Kidney (tissue), 14 donors: Measurements from ENCODE around the gene TBCD. TPM values are rescaled to one million over a fixed set of nuclear protein-coding genes. Genes with fewer than 3 reads are reported as not detected.

Source experiments
- DNase-seq, 5 donors: peaks; one replicate each; pipeline ENCODE4 v3.0.0-alpha.2; 2013 to 2020
- FAIRE-seq: peaks from 2 replicates; lab custom pipeline; 2012; peaks lifted over from hg19 to GRCh38; lab: Jason Lieb, UNC
- H3K27ac ChIP-seq, 2 donors: one replicate each; pipeline ENCODE4 v1.7.0; 2013; ENCODE audit warnings: low read depth in 2 of 2, low read length in 2 of 2, inconsistent platforms in 1 of 2
- H3K27me3 ChIP-seq: one replicate; pipeline ENCODE4 v1.7.1; 2013; ENCODE audit warnings: low read length, inconsistent platforms; ENCODE audit not compliant: control insufficient read depth, insufficient read depth
- H3K36me3 ChIP-seq, 3 donors: one replicate each; pipeline versions ENCODE4 v1.7.0 to v1.7.1; 2013; ENCODE audit warnings: low read length in 3 of 3, control low read depth in 1 of 3, inconsistent platforms in 1 of 3; ENCODE audit not compliant: insufficient read depth in 3 of 3, control insufficient read depth in 2 of 3
- H3K4me1 ChIP-seq, 3 donors: one replicate each; pipeline versions ENCODE4 v1.7.0 to v1.7.1; 2013; ENCODE audit warnings: low read length in 3 of 3, inconsistent platforms in 1 of 3, low read depth in 1 of 3; ENCODE audit not compliant: control insufficient read depth in 2 of 3, insufficient read depth in 2 of 3
- H3K4me3 ChIP-seq, 3 donors: one replicate each; pipeline versions ENCODE4 v1.7.0 to v1.8.1; 2013; ENCODE audit warnings: low read length in 3 of 3, control low read depth in 1 of 3, inconsistent platforms in 1 of 3
- H3K9ac ChIP-seq, 3 donors: one replicate each; pipeline versions ENCODE4 v1.7.0 to v1.7.1; 2013; ENCODE audit warnings: low read length in 3 of 3, control low read depth in 1 of 3, inconsistent platforms in 1 of 3
- H3K9me3 ChIP-seq, 3 donors: one replicate each; pipeline versions ENCODE4 v1.7.0 to v1.7.1; 2013; ENCODE audit warnings: low read length in 3 of 3, control low read depth in 1 of 3, inconsistent platforms in 1 of 3; ENCODE audit not compliant: control insufficient read depth in 2 of 3, insufficient read depth in 1 of 3
- CTCF ChIP-seq: IDR thresholded peaks from 3 replicates; pipeline ENCODE4 v1.5.1; 2012; ENCODE audit warnings: mild to moderate bottlenecking, moderate library complexity, borderline replicate concordance; ENCODE audit not compliant: insufficient read depth; ENCODE audit errors: extremely low read depth
- intact Hi-C: fragments of 100-400 bp; cut with DNase I; formaldehyde crosslinking; loops from one replicate; pipeline ENCODE4 v1.11.1; 2022
- polyA plus RNA-seq: library from polyadenylated mRNA; stranded (reverse); fragments of 350-450 nt; fragmentation: Illumina TruSeq; extraction: RNeasy Lipid Tissue Mini Kit (QIAGEN cat#74804); gene quantifications from one replicate; pipeline ENCODE4 v1.2.3, GENCODE V29; 2014; ENCODE audit warnings: low read depth, low replicate concordance; ENCODE audit not compliant: insufficient read depth
- total RNA-seq: library from RNA; stranded (reverse); fragmentation: NEBNext Ultra II Directional; extraction: Animal tissue kit (Norgen Biotek cat#: 25700); gene quantifications from one replicate; pipeline ENCODE4 v1.2.1, GENCODE V29; 2021
- donor health status: control.
- donor health status: control.
- donor health status: control.
- donor health status: control.
- donor health status: control.
- donor health status: DM: yes; HTN: yes; CAD: no.
- donor health status: Normal renal cell carcinoma (clear cell type).

TBCD gene
- total and polyA plus RNA-seq, 2 donors from 2014 or later: 72.8 to 78.7 TPM

GRCh38 chr17:82803606-82804005, 51.7 kb downstream of the TBCD start:
- intact Hi-C loops: loop anchor here (10.0 kb wide), 1 partner anchor 111 kb away; no protein-coding TSS in a partner anchor
- Histone ChIP-seq H3K9ac (no peak overlapping the region), H3K4me1 (no peaks in the 10 kb centered on the region), H3K27ac (no peak overlapping the region), H3K36me3 (peaks cover 0 to 8% (median 5%) of the 10 kb centered on the region in 3 donors), H3K9me3 (no peaks in the 10 kb centered on the region), H3K27me3 (no peaks in the 10 kb centered on the region), H3K4me3 (no peak overlapping the region)
- FAIRE-seq: no peak
- TF ChIP-seq CTCF: no peak
- DNase-seq: no peak

- no peak overlapping the region for H3K27ac ChIP-seq
- no peak for TF ChIP-seq CTCF
Measured at GRCh38 chr17:82804442-82805191, 52.8 kb downstream of the TBCD start.

GRCh38 chr17:82805254-82805653, 53.4 kb downstream of the TBCD start:
- intact Hi-C loops: loop anchor here (10.0 kb wide), 1 partner anchor 110 kb away; no protein-coding TSS in a partner anchor
- no peak for FAIRE-seq
- Histone ChIP-seq H3K9me3 (no peaks in the 10 kb centered on the region), H3K36me3 (peaks cover 0 to 8% (median 3%) of the 10 kb centered on the region in 3 donors), H3K27me3 (no peaks in the 10 kb centered on the region), H3K9ac (no peak overlapping the region), H3K27ac (no peak overlapping the region), H3K4me1 (no peaks in the 10 kb centered on the region), H3K4me3 (no peak overlapping the region)
- peak in 1 of 5 donors; percentile 51 for DNase-seq
- no peak for TF ChIP-seq CTCF

More at GRCh38 chr17:82804442-82805191, 52.8 kb downstream of the TBCD start:
- intact Hi-C loops: loop anchor here (10.0 kb wide), 1 partner anchor 110 kb away; no protein-coding TSS in a partner anchor
- DNase-seq (peak in 1 of 5 donors; percentile 76), FAIRE-seq (no peak)
- H3K9me3 ChIP-seq: no peaks in the 10 kb centered on the region
- no peak overlapping the region for H3K9ac ChIP-seq
- no peaks in the 10 kb centered on the region for H3K4me1 ChIP-seq
- H3K27me3 ChIP-seq: no peaks in the 10 kb centered on the region
- H3K36me3 ChIP-seq: peaks cover 0 to 8% (median 3%) of the 10 kb centered on the region in 3 donors
- H3K4me3 ChIP-seq: no peak overlapping the region
